Prostate gland (tissue), 2 donors: ENCODE measurements around the gene KCND2. TPM values are rescaled to one million over a fixed set of nuclear protein-coding genes. Genes with fewer than 3 reads are reported as not detected.

ENCODE experiments used
- DNase-seq: peaks from one replicate; pipeline ENCODE4 v3.0.0-alpha.2; 2019; ENCODE audit warnings: low spot score
- H3K27ac ChIP-seq, 2 donors: fragments of 200-600 bp; sonication (generic); 2 replicates each; pipeline ENCODE4 v1.5.1; 2017 to 2019
- H3K27me3 ChIP-seq: fragments of 200-600 bp; sonication (generic); replicated peaks from 2 replicates; pipeline ENCODE4 v1.5.1; 2019; ENCODE audit not compliant: insufficient read depth
- H3K36me3 ChIP-seq, 2 donors: fragments of 200-600 bp; sonication (generic); 1 replicate in 1 of 2; 2 replicates in 1 of 2; pipeline versions ENCODE4 v1.5.1 to v1.8.1; 2017 to 2019
- H3K4me1 ChIP-seq: fragments of 200-600 bp; sonication (generic); replicated peaks from 2 replicates; pipeline ENCODE4 v1.5.1; 2019
- H3K4me3 ChIP-seq, 2 donors: fragments of 200-600 bp; sonication (generic); 2 replicates each; pipeline ENCODE4 v1.5.1; 2017 to 2019
- H3K9me3 ChIP-seq: fragments of 200-600 bp; sonication (generic); 2 replicates; pipeline ENCODE4 v1.5.1; 2017
- POLR2A ChIP-seq: fragments of 450-650 bp; IDR thresholded peaks from one replicate; pipeline ENCODE4 v1.6.1; 2016; ENCODE audit warnings: antibody characterized with exemption, mild to moderate bottlenecking
- POLR2AphosphoS5 ChIP-seq: sonication (generic); formaldehyde crosslinking; IDR thresholded peaks from one replicate; pipeline ENCODE4 v1.6.1; 2017; ENCODE audit warnings: antibody characterized with exemption
- WGBS: methylation state at CpG from one replicate; pipeline ENCODE4 v1.1.5; 2018; 5-methylcytosine and 5-hydroxymethylcytosine counted together
- intact Hi-C: fragments of 100-400 bp; cut with DNase I; formaldehyde crosslinking; loops from one replicate; pipeline ENCODE4 v1.14.2; 2022
- total RNA-seq, 2 donors: library from RNA; depleted of rRNA; stranded (reverse); fragments of >200 nt; gene quantifications; one replicate each; pipeline ENCODE4 v1.1.0, GENCODE V29; 2016
- TF ChIP-seq, protein P1 (sequence below), 4 experiments: fragments of 200-600 bp in 2 of 4; fragments of 450-650 bp in 2 of 4; sonication (generic) in 2 of 4; IDR thresholded peaks; 1 replicate in 3 of 4; 2 replicates in 1 of 4; pipeline ENCODE4 v1.5.1; 2016 to 2019; ENCODE audit warnings: antibody characterized with exemption in 4 of 4, mild to moderate bottlenecking in 2 of 4, moderate library complexity in 2 of 4

The KCND2 gene
- total RNA-seq, 2 donors from 2014 or later = 3.0 TPM; not detected in 1

DNA sequence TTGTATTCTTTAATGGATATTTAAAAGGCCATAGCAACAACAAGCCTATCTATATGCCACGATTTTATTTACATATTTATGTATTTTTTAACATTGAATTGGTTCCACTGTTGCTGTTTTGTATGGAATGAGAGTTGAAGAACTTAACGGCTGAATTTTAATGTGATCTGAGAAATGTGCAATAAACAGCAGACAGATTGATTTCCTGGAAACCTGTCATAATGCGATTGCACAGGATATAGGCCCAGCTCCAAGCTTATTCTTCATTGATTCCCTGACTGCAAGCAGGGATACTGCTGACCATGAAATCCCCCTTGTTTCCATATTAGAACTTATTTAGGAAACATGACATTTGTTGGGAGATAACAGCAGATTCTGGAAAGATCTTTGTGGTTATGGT lies 195.6 kb downstream of the KCND2 start:
- H3K27ac ChIP-seq = no peak overlapping the region
- no peaks in the 10 kb centered on the region for H3K4me1 ChIP-seq
- DNase-seq = no peak
- WGBS = 66% methylated on average over 3 of the region's 3 CpGs
- intact Hi-C loops = no loop called here
- no peak overlapping the region for H3K4me3 ChIP-seq
- no peaks in the 10 kb centered on the region for H3K9me3 ChIP-seq
- no peaks in the 10 kb centered on the region for H3K27me3 ChIP-seq
- H3K36me3 ChIP-seq = no peaks in the 10 kb centered on the region
- no peak for TF ChIP-seq POLR2A
- TF ChIP-seq, protein P1, sequence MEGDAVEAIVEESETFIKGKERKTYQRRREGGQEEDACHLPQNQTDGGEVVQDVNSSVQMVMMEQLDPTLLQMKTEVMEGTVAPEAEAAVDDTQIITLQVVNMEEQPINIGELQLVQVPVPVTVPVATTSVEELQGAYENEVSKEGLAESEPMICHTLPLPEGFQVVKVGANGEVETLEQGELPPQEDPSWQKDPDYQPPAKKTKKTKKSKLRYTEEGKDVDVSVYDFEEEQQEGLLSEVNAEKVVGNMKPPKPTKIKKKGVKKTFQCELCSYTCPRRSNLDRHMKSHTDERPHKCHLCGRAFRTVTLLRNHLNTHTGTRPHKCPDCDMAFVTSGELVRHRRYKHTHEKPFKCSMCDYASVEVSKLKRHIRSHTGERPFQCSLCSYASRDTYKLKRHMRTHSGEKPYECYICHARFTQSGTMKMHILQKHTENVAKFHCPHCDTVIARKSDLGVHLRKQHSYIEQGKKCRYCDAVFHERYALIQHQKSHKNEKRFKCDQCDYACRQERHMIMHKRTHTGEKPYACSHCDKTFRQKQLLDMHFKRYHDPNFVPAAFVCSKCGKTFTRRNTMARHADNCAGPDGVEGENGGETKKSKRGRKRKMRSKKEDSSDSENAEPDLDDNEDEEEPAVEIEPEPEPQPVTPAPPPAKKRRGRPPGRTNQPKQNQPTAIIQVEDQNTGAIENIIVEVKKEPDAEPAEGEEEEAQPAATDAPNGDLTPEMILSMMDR (IDR thresholded peaks at IDR 0.05) = no peak

DNA sequence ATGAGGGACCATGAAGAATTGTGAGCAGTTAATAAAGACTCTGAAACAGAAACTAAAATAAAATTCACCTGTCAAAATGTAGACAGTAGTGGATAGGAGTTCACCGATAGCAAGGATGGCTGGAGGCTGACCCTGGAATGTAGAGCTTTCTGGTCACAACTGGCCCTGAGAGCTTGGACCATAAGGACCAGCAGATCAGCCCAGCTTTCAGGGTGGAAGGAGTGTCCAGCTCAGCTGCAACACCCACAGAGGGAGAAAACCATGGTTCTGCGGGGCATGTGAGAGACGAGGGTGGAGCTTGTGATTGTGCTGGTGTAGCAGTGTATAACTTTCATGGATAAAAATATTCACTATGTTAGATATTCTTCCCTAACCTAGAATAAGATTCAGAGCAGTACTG lies 199.9 kb downstream of the KCND2 start:
- no peaks in the 10 kb centered on the region for H3K36me3 ChIP-seq
- no peaks in the 10 kb centered on the region for H3K4me1 ChIP-seq
- no peak for TF ChIP-seq POLR2AphosphoS5
- TF ChIP-seq POLR2A = no peak
- TF ChIP-seq, protein P1 (IDR thresholded peaks at IDR 0.05) = no peak
- H3K4me3 ChIP-seq = no peak overlapping the region
- WGBS = 100% methylated on average over 3 of the region's 3 CpGs
- H3K27me3 ChIP-seq = no peaks in the 10 kb centered on the region
- H3K27ac ChIP-seq = no peak overlapping the region
- DNase-seq = no peak
- intact Hi-C loops = no loop called here
- no peaks in the 10 kb centered on the region for H3K9me3 ChIP-seq

DNA sequence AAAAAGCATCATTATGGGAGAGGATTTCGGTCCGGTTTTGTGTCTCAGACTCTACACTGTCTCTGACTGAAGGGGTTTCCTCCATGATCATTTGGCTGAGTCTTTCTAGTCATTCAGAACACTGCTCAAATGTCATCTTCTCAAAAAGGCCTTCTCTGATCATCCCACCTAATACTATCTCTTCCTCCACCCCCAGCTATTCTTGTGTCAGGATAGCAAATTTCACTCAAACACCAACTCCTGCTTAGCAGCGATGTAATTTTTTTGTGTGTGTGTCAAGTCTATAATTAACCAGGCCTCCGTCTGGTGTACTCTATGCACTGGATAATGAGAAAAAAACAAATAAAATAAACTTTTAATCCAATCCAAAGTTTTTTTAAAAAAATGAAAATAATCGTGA lies 200.4 kb downstream of the KCND2 start:
- Histone ChIP-seq H3K27me3 (no peaks in the 10 kb centered on the region), H3K4me1 (no peaks in the 10 kb centered on the region), H3K27ac (no peak overlapping the region), H3K4me3 (no peak overlapping the region), H3K36me3 (no peaks in the 10 kb centered on the region), H3K9me3 (no peaks in the 10 kb centered on the region)
- 94% methylated on average over 5 of the region's 5 CpGs for WGBS
- intact Hi-C loops = no loop called here
- TF ChIP-seq, protein P1 (IDR thresholded peaks at IDR 0.05) = no peak
- DNase-seq = no peak

DNA sequence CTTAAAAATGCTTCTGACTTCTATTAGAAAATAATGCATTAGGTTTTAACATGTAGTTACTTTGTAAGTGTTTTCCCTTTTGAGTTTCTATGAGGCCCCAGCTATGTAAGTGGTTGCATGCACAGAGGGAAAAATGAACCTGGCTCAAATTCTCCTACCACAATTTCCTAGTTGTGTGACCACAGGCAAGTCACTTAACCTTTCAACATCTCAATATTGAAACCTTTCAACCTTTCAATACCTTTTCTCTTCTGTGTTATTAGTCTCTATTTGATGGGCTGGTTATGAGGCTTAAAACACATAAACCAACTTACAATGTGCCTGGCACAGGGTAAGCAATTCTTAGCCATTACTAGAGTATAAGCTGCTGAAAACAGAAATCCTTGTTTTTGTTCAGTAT lies 203.0 kb downstream of the KCND2 start:
- TF ChIP-seq, protein P1 (IDR thresholded peaks at IDR 0.05) = no peak
- no peak for TF ChIP-seq POLR2AphosphoS5
- TF ChIP-seq POLR2A = no peak

DNA sequence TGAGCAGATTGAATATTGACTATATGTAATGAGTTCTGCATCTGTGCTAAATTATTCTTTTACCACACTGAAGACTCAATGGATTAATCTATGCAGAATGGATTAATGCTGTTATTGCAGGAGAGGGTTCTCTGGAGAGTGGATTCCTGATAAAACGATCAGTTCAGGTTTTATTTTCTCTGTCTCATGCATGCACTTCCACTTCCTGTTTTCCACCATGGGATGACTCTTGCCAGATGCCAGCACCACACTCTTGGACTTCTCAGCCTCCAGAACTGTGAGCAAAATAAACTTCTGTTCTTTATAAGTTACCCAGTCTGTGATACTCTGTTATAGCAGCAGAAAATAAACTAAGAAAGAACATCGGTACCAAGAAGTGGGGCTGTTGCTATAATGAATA lies 207.5 kb downstream of the KCND2 start:
- Histone ChIP-seq H3K4me3 (no peak overlapping the region), H3K36me3 (no peaks in the 10 kb centered on the region), H3K27me3 (no peaks in the 10 kb centered on the region), H3K9me3 (no peaks in the 10 kb centered on the region), H3K27ac (no peak overlapping the region), H3K4me1 (no peaks in the 10 kb centered on the region)
- 92% methylated on average over 2 of the region's 2 CpGs for WGBS
- intact Hi-C loops = no loop called here
- TF ChIP-seq, protein P1 (IDR thresholded peaks at IDR 0.05) = no peak
- TF ChIP-seq POLR2AphosphoS5 = no peak
- TF ChIP-seq POLR2A = no peak
- no peak for DNase-seq

More for the DNA sequence above, 203.0 kb downstream of the KCND2 start:
- Histone ChIP-seq H3K4me1 (no peaks in the 10 kb centered on the region), H3K9me3 (no peaks in the 10 kb centered on the region), H3K27me3 (no peaks in the 10 kb centered on the region), H3K36me3 (no peaks in the 10 kb centered on the region), H3K4me3 (no peak overlapping the region), H3K27ac (no peak overlapping the region)
- no peak for DNase-seq
- intact Hi-C loops = no loop called here
